GM12878 (cell line): ENCODE data around the gene RCOR2. TPM values are rescaled to one million over a fixed set of nuclear protein-coding genes. Genes with fewer than 3 reads are reported as not detected.

ENCODE experiments used
- ATAC-seq: fragments of 200-7000 bp; cut with Tn5 transposase; 3 replicates; pipeline ENCODE4 v1.9.1; 2020; ENCODE audit warnings: mild to moderate bottlenecking, moderate library complexity
- BruUV-seq: library from RNA; stranded (reverse); fragments of 400-500 nt; replicated peaks from 2 replicates; lab custom pipeline; 2021; lab: Mats Ljungman, UMichigan
- CTCF ChIA-PET: fragments of 300-600 bp; sonication (Branson Sonifier 250); formaldehyde crosslinking; extraction: SDS; loops from one replicate; lab custom pipeline; 2021; ENCODE audit warnings: inconsistent platforms; lab: Yijun Ruan, JAX
- POLR2A ChIA-PET: fragments of 350-600 bp; formaldehyde crosslinking; extraction: SDS; loops from one replicate; lab custom pipeline; 2021; ENCODE audit warnings: inconsistent platforms; lab: Charles Lee
- RAD21 ChIA-PET: fragments of 300-600 bp; sonication (Branson Sonifier 250); formaldehyde crosslinking; loops from one replicate; lab custom pipeline; 2023; ENCODE audit warnings: antibody characterized with exemption; ENCODE audit not compliant: unreplicated experiment; lab: Charles Lee
- SMC1A ChIA-PET: fragments of 300-600 bp; sonication (Branson Sonifier 250); formaldehyde crosslinking; loops from one replicate; lab custom pipeline; 2023; ENCODE audit not compliant: unreplicated experiment, uncharacterized antibody; lab: Charles Lee
- DNase-seq: peaks from one replicate; pipeline ENCODE4 v3.0.0-alpha.2; 2011; ENCODE audit warnings: low read depth, low spot score
- FAIRE-seq: peaks from 3 replicates; lab custom pipeline; 2011; peaks lifted over from hg19 to GRCh38; lab: Jason Lieb, UNC
- H2AFZ ChIP-seq: 2 replicates; pipeline ENCODE4 v1.6.0; 2011; ENCODE audit warnings: low read depth, low read length, control low read depth; ENCODE audit not compliant: control insufficient read depth
- H3K27ac ChIP-seq: 2 replicates; pipeline ENCODE4 v1.5.1; 2011; ENCODE audit warnings: control low read depth; ENCODE audit not compliant: control insufficient read depth, insufficient read depth
- H3K27me3 ChIP-seq, 2 experiments: replicated peaks in 1 of 2; 2 replicates each; pipeline versions ENCODE4 v1.6.0 to v1.6.1; 2011; ENCODE audit warnings: low read length in 1 of 2; ENCODE audit not compliant: control insufficient read depth in 2 of 2, insufficient read depth in 2 of 2
- H3K36me3 ChIP-seq, 2 experiments: 2 replicates each; pipeline ENCODE4 v1.5.1; 2011; ENCODE audit warnings: low read length in 1 of 2; ENCODE audit not compliant: control insufficient read depth in 2 of 2, insufficient read depth in 2 of 2
- H3K4me1 ChIP-seq: 2 replicates; pipeline ENCODE4 v1.6.1; 2011; ENCODE audit warnings: mild to moderate bottlenecking, low read length, moderate library complexity, mixed read lengths; ENCODE audit not compliant: control insufficient read depth, insufficient read depth
- H3K4me2 ChIP-seq: 2 replicates; pipeline ENCODE4 v1.6.0; 2011; ENCODE audit warnings: control low read depth; ENCODE audit not compliant: control insufficient read depth, insufficient read depth
- H3K4me3 ChIP-seq: fragments of 200-600 bp; sonication (generic); 2 replicates; pipeline ENCODE4 v1.5.1; 2016
- H3K79me2 ChIP-seq: 2 replicates; pipeline ENCODE4 v1.6.0; 2011; ENCODE audit warnings: low read length; ENCODE audit not compliant: control insufficient read depth, insufficient read depth
- H3K9ac ChIP-seq: 2 replicates; pipeline ENCODE4 v1.8.0; 2011; ENCODE audit warnings: low read length, control low read depth, mixed read lengths; ENCODE audit not compliant: control insufficient read depth, insufficient read depth
- H3K9me3 ChIP-seq: replicated peaks from 3 replicates; pipeline ENCODE4 v1.5.1; 2011; ENCODE audit warnings: mild to moderate bottlenecking, low read length; ENCODE audit not compliant: control insufficient read depth, insufficient read depth
- H4K20me1 ChIP-seq: 2 replicates; pipeline ENCODE4 v1.6.0; 2011; ENCODE audit not compliant: control insufficient read depth, insufficient read depth
- NFIC ChIP-seq: IDR thresholded peaks from 2 replicates; pipeline ENCODE4 v1.6.1; 2012; ENCODE audit warnings: low read depth, mild to moderate bottlenecking, inconsistent platforms, low read length, moderate library complexity
- RFX5 ChIP-seq: IDR thresholded peaks from 2 replicates; pipeline ENCODE4 v1.6.1; 2011; ENCODE audit warnings: low read depth, low read length, improper control_type of control experiment
- ZNF217 ChIP-seq: fragments of 450-650 bp; IDR thresholded peaks from 2 replicates; pipeline ENCODE4 v1.6.1; 2017; ENCODE audit warnings: antibody characterized with exemption, mild to moderate bottlenecking
- WGBS: methylation state at CpG from one replicate; pipeline ENCODE4 v1.1.6; 2016; ENCODE audit warnings: low lambda C conversion rate; ENCODE audit not compliant: insufficient replicate concordance, insufficient coverage; ENCODE audit errors: missing lambda C conversion rate; 5-methylcytosine and 5-hydroxymethylcytosine counted together
- in situ Hi-C: fragments of 300-500 bp; cut with MboI; formaldehyde crosslinking; loops from 9 replicates; pipeline ENCODE4 v1.14.3; 2018; ENCODE audit warnings: mixed read lengths
- intact Hi-C: fragments of 100-400 bp; cut with micrococcal nuclease; formaldehyde crosslinking; loops from one replicate; pipeline ENCODE4 v1.14.2; 2022; ENCODE audit not compliant: unreplicated experiment
- polyA plus RNA-seq, 11 experiments: library from polyadenylated mRNA; depleted of rRNA in 4 of 11; unstranded in 6 of 11; stranded (reverse) in 5 of 11; fragments of >200 nt; fragmentation: Nextera tagmentation in 4 of 11; fragmentation: Illumina TruSeq in 1 of 11; extraction: Ambion mirVana in 4 of 11; extraction: Trizol in 1 of 11; gene quantifications; 1 replicate in 1 of 11; 2 replicates in 10 of 11; pipeline versions ENCODE4 v1.2.1 to v1.2.3, GENCODE V29; 2011 to 2016; ENCODE audit warnings: inconsistent platforms in 2 of 11, missing spikeins in 2 of 11, low read depth in 1 of 11
- total RNA-seq, 4 experiments: library from RNA; depleted of rRNA in 3 of 4; stranded (reverse); fragments of >200 nt in 3 of 4; fragmentation: Illumina TruSeq in 1 of 4; extraction: Trizol in 1 of 4; gene quantifications; 2 replicates each; pipeline versions ENCODE4 v1.2.1 to v1.2.3, GENCODE V29; 2013 to 2021
- TF ChIP-seq, protein P1 (sequence below): IDR thresholded peaks from 2 replicates; pipeline ENCODE4 v1.6.1; 2012; ENCODE audit warnings: low read length, inconsistent platforms

The RCOR2 gene
- total and polyA plus RNA-seq, 10 of the 15 experiments (the other 5 are each of a cell fraction or from before 2014, with no cell fraction given): 0.06 to 0.32 (median 0.17) TPM; not detected in 5

DNA sequence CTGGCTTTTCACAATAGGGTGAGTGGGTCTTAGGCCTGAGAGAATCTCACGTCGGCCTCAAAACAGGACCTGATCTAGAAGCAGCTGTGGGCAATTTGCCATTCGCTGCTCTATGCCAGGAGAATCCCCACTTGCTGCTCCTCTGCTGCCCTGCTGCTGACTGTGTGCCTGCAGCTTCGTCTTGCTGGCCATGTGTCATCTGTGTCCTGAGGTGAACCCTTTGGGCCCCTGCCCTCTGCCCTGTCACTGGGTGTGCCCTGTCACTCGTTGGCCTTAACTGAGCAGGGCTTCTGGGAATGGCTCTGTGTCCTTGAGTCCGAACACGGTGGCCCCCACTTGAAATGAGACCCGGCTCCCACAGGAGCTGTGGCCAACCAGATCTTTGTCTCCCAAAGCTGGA, 28.0 kb upstream of the RCOR2 start:
- TF ChIP-seq NFIC (no peak), ZNF217 (no peak), RFX5 (no peak)
- TF ChIP-seq, protein P1, sequence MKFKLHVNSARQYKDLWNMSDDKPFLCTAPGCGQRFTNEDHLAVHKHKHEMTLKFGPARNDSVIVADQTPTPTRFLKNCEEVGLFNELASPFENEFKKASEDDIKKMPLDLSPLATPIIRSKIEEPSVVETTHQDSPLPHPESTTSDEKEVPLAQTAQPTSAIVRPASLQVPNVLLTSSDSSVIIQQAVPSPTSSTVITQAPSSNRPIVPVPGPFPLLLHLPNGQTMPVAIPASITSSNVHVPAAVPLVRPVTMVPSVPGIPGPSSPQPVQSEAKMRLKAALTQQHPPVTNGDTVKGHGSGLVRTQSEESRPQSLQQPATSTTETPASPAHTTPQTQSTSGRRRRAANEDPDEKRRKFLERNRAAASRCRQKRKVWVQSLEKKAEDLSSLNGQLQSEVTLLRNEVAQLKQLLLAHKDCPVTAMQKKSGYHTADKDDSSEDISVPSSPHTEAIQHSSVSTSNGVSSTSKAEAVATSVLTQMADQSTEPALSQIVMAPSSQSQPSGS: no peak

More for the DNA sequence above, 28.0 kb upstream of the RCOR2 start:
- H3K4me3 ChIP-seq: no peak overlapping the region
- CTCF ChIA-PET: interaction anchor here (0.5 to 12.7 kb wide), 19 partner anchors 13 to 466 kb away, joined by 3 to 271 read pairs (median 4); partner anchors contain the start of genes ATL3, MARK2, RCOR2 and ZFTA
- SMC1A ChIA-PET: interaction anchor here (1.0 to 11.4 kb wide), 8 partner anchors 10 to 178 kb away, joined by 3 to 234 read pairs (median 6); partner anchors contain the start of genes MARK2 and ZFTA
- FAIRE-seq (no peak), DNase-seq (no peak), ATAC-seq (no peak)
- H3K9ac ChIP-seq: no peak overlapping the region
- POLR2A ChIA-PET: interaction anchor here (1.0 to 1.8 kb wide), 3 partner anchors 28 to 258 kb away, joined by 4 to 8 read pairs (median 4); partner anchors contain the start of gene RCOR2
- peaks cover 31% of the 10 kb centered on the region for H3K79me2 ChIP-seq
- no peak overlapping the region for H3K27ac ChIP-seq
- peaks cover 20% of the 10 kb centered on the region; the same call in 1 of the 2 replicates for H3K4me1 ChIP-seq
- H4K20me1 ChIP-seq: no peaks in the 10 kb centered on the region
- WGBS: 73% methylated on average over 8 of the region's 8 CpGs
- in situ Hi-C loops: loop anchor here (5.0 kb wide), 1 partner anchor 108 kb away; the partner anchor contains the start of gene MARK2
- no peak overlapping the region for H2AFZ ChIP-seq
- no peak overlapping the region for H3K4me2 ChIP-seq
- H3K9me3 ChIP-seq: no peaks in the 10 kb centered on the region
- RAD21 ChIA-PET: interaction anchor here (1.0 to 6.0 kb wide), 7 partner anchors 10 to 219 kb away, joined by 3 to 101 read pairs (median 4); partner anchors contain the start of gene MARK2
- H3K36me3 ChIP-seq: peaks cover 8 to 14% of the 10 kb centered on the region in 2 experiments; a peak in 3 of 4 replicates
- intact Hi-C loops: loop anchor here (1.0 kb wide), 1 partner anchor 108 kb away; no protein-coding TSS in a partner anchor
- no TSS peak for BruUV-seq
- H3K27me3 ChIP-seq: no peaks in the 10 kb centered on the region
